GM23338 (cell line): ENCODE data around the gene SH3GL3. TPM values are rescaled to one million over a fixed set of nuclear protein-coding genes. Genes with fewer than 3 reads are reported as not detected.

Source experiments
- ATAC-seq: fragments of 200-7000 bp; cut with Tn5 transposase; 3 replicates; pipeline ENCODE4 v1.9.1; 2020
- DNase-seq: peaks from one replicate; pipeline ENCODE4 v3.0.0-alpha.2; 2015; ENCODE audit warnings: low spot score
- H2AFZ ChIP-seq: fragments of 200-600 bp; sonication (generic); 2 replicates; pipeline ENCODE4 v1.8.0; 2016; ENCODE audit warnings: antibody characterized with exemption, mild to moderate bottlenecking, moderate library complexity
- H3F3A ChIP-seq: fragments of 200-600 bp; sonication (generic); replicated peaks from 2 replicates; pipeline ENCODE4 v1.8.0; 2017; ENCODE audit warnings: antibody characterized with exemption, mixed run types, low read depth
- H3K27ac ChIP-seq: fragments of 200-600 bp; sonication (generic); 2 replicates; pipeline ENCODE4 v1.6.1; 2016; ENCODE audit warnings: low read depth
- H3K27me3 ChIP-seq: fragments of 200-600 bp; sonication (generic); 2 replicates; pipeline ENCODE4 v1.8.0; 2016; ENCODE audit warnings: mild to moderate bottlenecking, mixed run types, moderate library complexity; ENCODE audit not compliant: insufficient read depth
- H3K36me3 ChIP-seq: fragments of 200-600 bp; sonication (generic); 2 replicates; pipeline ENCODE4 v1.8.0; 2016; ENCODE audit warnings: mild to moderate bottlenecking; ENCODE audit not compliant: insufficient read depth
- H3K4me1 ChIP-seq: fragments of 200-600 bp; sonication (generic); 2 replicates; pipeline ENCODE4 v1.8.0; 2016; ENCODE audit warnings: mild to moderate bottlenecking, moderate library complexity; ENCODE audit not compliant: insufficient read depth
- H3K4me2 ChIP-seq: fragments of 200-600 bp; sonication (generic); 2 replicates; pipeline ENCODE4 v1.7.1; 2017; ENCODE audit warnings: mixed run types
- H3K4me3 ChIP-seq: fragments of 200-600 bp; sonication (generic); 2 replicates; pipeline ENCODE4 v1.6.1; 2016; ENCODE audit warnings: mixed run types
- H3K79me2 ChIP-seq: fragments of 200-600 bp; sonication (generic); replicated peaks from 2 replicates; pipeline ENCODE4 v1.8.0; 2017; ENCODE audit warnings: mild to moderate bottlenecking; ENCODE audit not compliant: insufficient read depth
- H3K9me2 ChIP-seq: fragments of 200-600 bp; sonication (generic); 2 replicates; pipeline ENCODE4 v1.8.0; 2017; ENCODE audit not compliant: insufficient read depth
- H4K20me1 ChIP-seq: fragments of 200-600 bp; sonication (generic); replicated peaks from 2 replicates; pipeline ENCODE4 v1.8.0; 2017; ENCODE audit warnings: mild to moderate bottlenecking; ENCODE audit not compliant: insufficient read depth
- H3K27ac Mint-ChIP-seq: 2 replicates; pipeline ENCODE4 v1.8.0; 2020; ENCODE audit warnings: inconsistent platforms, mild to moderate bottlenecking, moderate library complexity, mixed read lengths
- H3K27me3 Mint-ChIP-seq: 3 replicates; pipeline ENCODE4 v1.8.0; 2022; ENCODE audit warnings: low read depth, mild to moderate bottlenecking, moderate library complexity, mixed read lengths, inconsistent platforms; ENCODE audit not compliant: insufficient read depth, poor library complexity
- H3K36me3 Mint-ChIP-seq: 3 replicates; pipeline ENCODE4 v1.8.0; 2021; ENCODE audit warnings: low read depth, mild to moderate bottlenecking, inconsistent platforms, moderate library complexity, mixed read lengths
- H3K4me1 Mint-ChIP-seq: 3 replicates; pipeline ENCODE4 v1.8.0; 2020; ENCODE audit warnings: mild to moderate bottlenecking, inconsistent platforms, mixed read lengths
- H3K4me3 Mint-ChIP-seq: 3 replicates; pipeline ENCODE4 v1.8.0; 2021; ENCODE audit warnings: moderate library complexity, mild to moderate bottlenecking, inconsistent platforms, mixed read lengths
- H3K9me3 Mint-ChIP-seq: 3 replicates; pipeline ENCODE4 v1.8.0; 2020; ENCODE audit warnings: moderate library complexity, mild to moderate bottlenecking, inconsistent platforms, mixed read lengths
- EZH2 ChIP-seq: fragments of 200-600 bp; sonication (generic); IDR thresholded peaks from one replicate; pipeline ENCODE4 v1.8.0; 2017; ENCODE audit warnings: antibody characterized with exemption, mild to moderate bottlenecking, low read depth; ENCODE audit not compliant: unreplicated experiment
- EZH2phosphoT487 ChIP-seq: fragments of 200-600 bp; sonication (generic); IDR thresholded peaks from one replicate; pipeline ENCODE4 v1.8.1; 2018; ENCODE audit warnings: antibody characterized with exemption; ENCODE audit not compliant: unreplicated experiment
- JUNB ChIP-seq: IDR thresholded peaks from one replicate; pipeline ENCODE4 v1.6.1; 2016; ENCODE audit warnings: antibody characterized with exemption; ENCODE audit not compliant: unreplicated experiment
- NANOG ChIP-seq: IDR thresholded peaks from 2 replicates; pipeline ENCODE4 v1.6.1; 2016; ENCODE audit warnings: antibody characterized with exemption, borderline replicate concordance
- POLR2AphosphoS5 ChIP-seq: IDR thresholded peaks from 2 replicates; pipeline ENCODE4 v1.6.1; 2016; ENCODE audit warnings: antibody characterized with exemption, low read depth
- STAT1 ChIP-seq: IDR thresholded peaks from one replicate; pipeline ENCODE4 v1.6.1; 2016; ENCODE audit warnings: antibody characterized with exemption; ENCODE audit not compliant: unreplicated experiment
- ZNF114 ChIP-seq: fragments of 250-450 bp; sonication (Bioruptor Pico); IDR thresholded peaks from 2 replicates; pipeline ENCODE4 v1.5.0; 2020; ENCODE audit warnings: mild to moderate bottlenecking, moderate library complexity
- ZNF331 ChIP-seq: fragments of 250-450 bp; sonication (Bioruptor Pico); IDR thresholded peaks from 2 replicates; pipeline ENCODE4 v1.5.0; 2020; ENCODE audit warnings: low read depth, mild to moderate bottlenecking, moderate library complexity
- polyA plus RNA-seq: library from polyadenylated mRNA; unstranded; fragments of >200 nt; fragmentation: Nextera tagmentation; extraction: Ambion mirVana; gene quantifications from 2 replicates; pipeline ENCODE4 v1.2.1, GENCODE V29; 2016
- total RNA-seq: library from RNA; depleted of rRNA; stranded (reverse); fragments of >200 nt; shearing (Covaris generic); gene quantifications from 2 replicates; pipeline ENCODE4 v1.2.3, GENCODE V29; 2014
- TF ChIP-seq, protein P1 (sequence below): IDR thresholded peaks from one replicate; pipeline ENCODE4 v1.6.1; 2018; ENCODE audit warnings: antibody characterized with exemption; ENCODE audit not compliant: unreplicated experiment

SH3GL3 gene
- total and polyA plus RNA-seq, 2 experiments from 2014 or later, result 15.9 to 21.1 TPM

DNA sequence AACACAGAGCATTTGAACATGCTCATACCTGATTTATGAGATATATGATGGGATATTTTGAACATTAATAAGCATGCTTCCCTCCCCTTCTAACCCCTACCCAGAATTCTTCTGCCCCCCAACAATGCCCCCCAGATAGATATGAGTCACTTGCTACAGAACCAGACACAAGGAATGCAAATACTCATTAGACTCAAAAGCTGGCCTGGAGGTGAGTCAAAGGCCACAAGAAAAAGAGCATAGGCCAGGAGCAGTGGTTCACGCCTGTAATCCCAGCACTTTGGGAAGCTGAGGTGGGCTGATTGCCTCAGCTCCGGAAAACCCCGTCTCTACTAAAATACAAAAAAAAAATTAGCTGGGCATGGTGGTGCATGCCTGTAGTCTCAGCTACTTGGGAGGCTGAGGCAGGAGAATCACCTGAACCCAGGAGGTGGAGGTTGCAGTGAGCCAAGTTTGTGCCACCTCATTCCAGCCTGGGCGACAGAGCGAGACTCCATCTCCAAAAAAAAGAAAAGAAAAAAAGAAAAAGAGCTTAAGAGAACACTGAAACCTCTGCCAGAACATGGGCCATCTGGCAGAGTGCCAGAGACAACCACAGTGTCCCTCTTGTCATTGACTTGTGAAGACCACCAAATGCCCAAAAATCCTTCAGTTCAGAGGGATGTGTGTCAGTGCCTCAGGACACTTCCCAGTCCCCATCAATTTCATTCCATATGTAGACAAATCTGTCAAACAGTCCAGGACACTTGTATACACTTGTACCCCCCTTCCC, 3.9 kb upstream of the SH3GL3 start:
- ATAC-seq (no peak), DNase-seq (no peak)
- Histone ChIP-seq H3F3A (0 out of 2 replicates have a peak, but pooled peaks cover 5% of the 10 kb centered on the region), H3K9me2 (no peaks in the 10 kb centered on the region), H3K27me3 (peaks cover 17% of the 10 kb centered on the region), H3K4me2 (no peak overlapping the region), H3K4me3 (no peak overlapping the region), H4K20me1 (no peaks in the 10 kb centered on the region), H3K79me2 (no peaks in the 10 kb centered on the region), H3K27ac (no peak overlapping the region), H3K4me1 (peaks cover 7% of the 10 kb centered on the region; the same call in 1 of the 2 replicates), H2AFZ (no peak overlapping the region), H3K36me3 (no peaks in the 10 kb centered on the region)
- TF ChIP-seq ZNF331 (CRISPR knock-in tag) (no peak), EZH2 (no peak), JUNB (no peak), EZH2phosphoT487 (no peak), POLR2AphosphoS5 (no peak)
- TF ChIP-seq, protein P1, sequence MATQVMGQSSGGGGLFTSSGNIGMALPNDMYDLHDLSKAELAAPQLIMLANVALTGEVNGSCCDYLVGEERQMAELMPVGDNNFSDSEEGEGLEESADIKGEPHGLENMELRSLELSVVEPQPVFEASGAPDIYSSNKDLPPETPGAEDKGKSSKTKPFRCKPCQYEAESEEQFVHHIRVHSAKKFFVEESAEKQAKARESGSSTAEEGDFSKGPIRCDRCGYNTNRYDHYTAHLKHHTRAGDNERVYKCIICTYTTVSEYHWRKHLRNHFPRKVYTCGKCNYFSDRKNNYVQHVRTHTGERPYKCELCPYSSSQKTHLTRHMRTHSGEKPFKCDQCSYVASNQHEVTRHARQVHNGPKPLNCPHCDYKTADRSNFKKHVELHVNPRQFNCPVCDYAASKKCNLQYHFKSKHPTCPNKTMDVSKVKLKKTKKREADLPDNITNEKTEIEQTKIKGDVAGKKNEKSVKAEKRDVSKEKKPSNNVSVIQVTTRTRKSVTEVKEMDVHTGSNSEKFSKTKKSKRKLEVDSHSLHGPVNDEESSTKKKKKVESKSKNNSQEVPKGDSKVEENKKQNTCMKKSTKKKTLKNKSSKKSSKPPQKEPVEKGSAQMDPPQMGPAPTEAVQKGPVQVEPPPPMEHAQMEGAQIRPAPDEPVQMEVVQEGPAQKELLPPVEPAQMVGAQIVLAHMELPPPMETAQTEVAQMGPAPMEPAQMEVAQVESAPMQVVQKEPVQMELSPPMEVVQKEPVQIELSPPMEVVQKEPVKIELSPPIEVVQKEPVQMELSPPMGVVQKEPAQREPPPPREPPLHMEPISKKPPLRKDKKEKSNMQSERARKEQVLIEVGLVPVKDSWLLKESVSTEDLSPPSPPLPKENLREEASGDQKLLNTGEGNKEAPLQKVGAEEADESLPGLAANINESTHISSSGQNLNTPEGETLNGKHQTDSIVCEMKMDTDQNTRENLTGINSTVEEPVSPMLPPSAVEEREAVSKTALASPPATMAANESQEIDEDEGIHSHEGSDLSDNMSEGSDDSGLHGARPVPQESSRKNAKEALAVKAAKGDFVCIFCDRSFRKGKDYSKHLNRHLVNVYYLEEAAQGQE, result no peak
- peaks cover 27% of the 10 kb centered on the region for H3K27me3 Mint-ChIP-seq
- no peak overlapping the region for H3K4me3 Mint-ChIP-seq
- H3K4me1 Mint-ChIP-seq, result peaks cover 17% of the 10 kb centered on the region
- no peak overlapping the region for H3K27ac Mint-ChIP-seq
- no peaks in the 10 kb centered on the region for H3K36me3 Mint-ChIP-seq
- no peaks in the 10 kb centered on the region for H3K9me3 Mint-ChIP-seq

DNA sequence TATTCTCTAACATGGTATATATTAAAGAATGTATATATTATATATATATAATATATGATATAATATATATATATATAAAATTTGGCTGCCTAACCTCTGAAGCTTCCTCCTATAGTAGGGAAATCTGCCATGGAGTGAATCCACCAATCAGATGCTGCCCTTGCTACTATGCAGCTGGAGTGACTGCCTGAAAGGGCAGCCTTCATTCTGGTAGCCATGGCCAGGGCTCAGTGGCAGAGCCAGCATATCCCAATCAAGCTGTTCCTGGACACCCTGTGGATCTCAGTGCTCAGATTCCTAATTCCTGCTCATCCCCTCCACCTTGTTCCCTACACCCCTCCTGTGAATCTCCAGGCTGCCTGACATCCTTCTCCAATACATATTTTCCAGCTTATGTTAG, 2.2 kb upstream of the SH3GL3 start:
- Histone ChIP-seq H3F3A (0 out of 2 replicates have a peak, but pooled peaks cover 5% of the 10 kb centered on the region), H3K4me2 (no peak overlapping the region), H3K27ac (no peak overlapping the region), H3K9me2 (no peaks in the 10 kb centered on the region), H3K27me3 (peaks cover 28% of the 10 kb centered on the region), H3K79me2 (peaks cover 3% of the 10 kb centered on the region; the same call in 1 of the 2 replicates), H4K20me1 (no peaks in the 10 kb centered on the region; the same call in 1 of the 2 replicates), H3K4me3 (no peak overlapping the region), H3K4me1 (peaks cover 7% of the 10 kb centered on the region; the same call in 1 of the 2 replicates), H2AFZ (no peak overlapping the region), H3K36me3 (no peaks in the 10 kb centered on the region)
- Mint-ChIP-seq H3K27ac (no peak overlapping the region), H3K36me3 (no peaks in the 10 kb centered on the region), H3K4me1 (peaks cover 26% of the 10 kb centered on the region), H3K27me3 (peaks cover 26% of the 10 kb centered on the region), H3K4me3 (no peak overlapping the region), H3K9me3 (no peaks in the 10 kb centered on the region)
- ATAC-seq (no peak), DNase-seq (no peak)
- no peak for TF ChIP-seq STAT1
- no peak for TF ChIP-seq ZNF114 (CRISPR knock-in tag)
- no peak for TF ChIP-seq JUNB
- TF ChIP-seq, protein P1, result no peak
- no peak for TF ChIP-seq NANOG
